ENCODE measurements around the gene NAT14. TPM values are rescaled to one million over a fixed set of nuclear protein-coding genes. Genes with fewer than 3 reads are reported as not detected.

The NAT14 gene
- polyA plus RNA-seq, 2 of the 4 experiments (the other 2 are of a cell fraction) = 16.8 to 50.3 TPM

GRCh38 chr19:55444646-55445045 lies 40.3 kb upstream of the NAT14 start:
- FAIRE-seq (no peak), ATAC-seq (no peak), DNase-seq (ENCODE audit: low read depth in 1 of 2, low spot score in 1 of 2) (no peak)
- H3K4me3 ChIP-seq = no peak overlapping the region
- no peaks in the 10 kb centered on the region for H3K9me3 ChIP-seq
- no peak overlapping the region for H3K27ac ChIP-seq
- 33% methylated on average over 11 of the region's 11 CpGs for WGBS (ENCODE audit: missing lambda C conversion rate)
- TF ChIP-seq EHMT2 (IDR thresholded peaks at IDR 0.05; ENCODE audit: low read depth) (no peak), POLR2A (IDR thresholded peaks at IDR 0.05; ENCODE audit: low read length) (no peak), RNF2 (IDR thresholded peaks at IDR 0.05; ENCODE audit: borderline replicate concordance, low read depth) (no peak), ZNF302 (CRISPR knock-in tag; IDR thresholded peaks at IDR 0.05) (no peak), KDM1A (IDR thresholded peaks at IDR 0.05; ENCODE audit: low read depth) (no peak), ZSCAN20 (CRISPR knock-in tag; IDR thresholded peaks at IDR 0.05) (no peak), ATOH8 (CRISPR knock-in tag; IDR thresholded peaks at IDR 0.05; ENCODE audit: low read depth) (no peak), CHD4 (IDR thresholded peaks at IDR 0.05; ENCODE audit: borderline replicate concordance) (no peak), NFE2L2 (conservative IDR thresholded peaks at IDR 0.05; ENCODE audit: low read length) (no peak), CEBPB (IDR thresholded peaks at IDR 0.05) (no peak), PBX3 (IDR thresholded peaks at IDR 0.05) (no peak), TFCP2L1 (CRISPR knock-in tag; IDR thresholded peaks at IDR 0.05) (no peak), ZC3H11A (IDR thresholded peaks at IDR 0.05) (no peak), CHD2 (IDR thresholded peaks at IDR 0.05; ENCODE audit: low read length, partially characterized antibody) (no peak)
- H3K4me2 ChIP-seq = no peak overlapping the region
- ChIA-PET POLR2A (no interaction called here), CTCF (interaction anchor here (0.5 to 4.7 kb wide), 9 partner anchors 9 to 304 kb away, joined by 3 to 31 read pairs (median 3); no protein-coding TSS in a partner anchor)
- peaks cover 23% of the 10 kb centered on the region for H3K4me1 ChIP-seq

- no peak for DNase-seq (ENCODE audit: low read depth in 1 of 2, low spot score in 1 of 2)
- 45% methylated on average over 8 of the region's 8 CpGs for WGBS (ENCODE audit: missing lambda C conversion rate)
- no peak for ATAC-seq
- no peak overlapping the region for H3K4me2 ChIP-seq
- TF ChIP-seq ZSCAN20 (CRISPR knock-in tag; IDR thresholded peaks at IDR 0.05) (no peak), MAZ (IDR thresholded peaks at IDR 0.05; ENCODE audit: borderline replicate concordance, low read depth, low read length) (no peak), ELK1 (IDR thresholded peaks at IDR 0.05; ENCODE audit: low read depth, low read length) (no peak), PBX3 (IDR thresholded peaks at IDR 0.05) (no peak), NR3C1 (IDR thresholded peaks at IDR 0.05) (no peak), TP53 (CRISPR knock-in tag; IDR thresholded peaks at IDR 0.05) (no peak), ZNF302 (CRISPR knock-in tag; IDR thresholded peaks at IDR 0.05) (no peak), CTCF (IDR thresholded peaks at IDR 0.05) (no peak), NPAS2 (CRISPR knock-in tag; IDR thresholded peaks at IDR 0.05; ENCODE audit: borderline replicate concordance) (no peak), FOXS1 (CRISPR knock-in tag; IDR thresholded peaks at IDR 0.05) (no peak), MAX (IDR thresholded peaks at IDR 0.05) (no peak), EHMT2 (IDR thresholded peaks at IDR 0.05; ENCODE audit: low read depth) (no peak), FOSL2 (IDR thresholded peaks at IDR 0.05) (no peak), FOSL2 (CRISPR knock-in tag; IDR thresholded peaks at IDR 0.05) (no peak)
- FAIRE-seq = no peak
- no peak overlapping the region for H3K27ac ChIP-seq
- POLR2A ChIA-PET = no interaction called here
- H3K4me3 ChIP-seq = no peak overlapping the region
- peaks cover 24% of the 10 kb centered on the region for H3K4me1 ChIP-seq
- CTCF ChIA-PET = interaction anchor here (0.7 to 4.7 kb wide), 7 partner anchors 9 to 299 kb away, joined by 3 to 31 read pairs (median 3); no protein-coding TSS in a partner anchor
- no peaks in the 10 kb centered on the region for H3K9me3 ChIP-seq
These were observed 38.9 kb upstream of the NAT14 start for GRCh38 chr19:55446060-55446459.
